ENCODE results near the gene ZBTB17. TPM values are rescaled to one million over a fixed set of nuclear protein-coding genes. Genes with fewer than 3 reads are reported as not detected.

The ZBTB17 gene
- total and polyA plus RNA-seq, 10 of the 15 experiments (the other 5 are each of a cell fraction or from before 2014, with no cell fraction given) = 0.87 to 59.4 (median 38.7) TPM

DNA sequence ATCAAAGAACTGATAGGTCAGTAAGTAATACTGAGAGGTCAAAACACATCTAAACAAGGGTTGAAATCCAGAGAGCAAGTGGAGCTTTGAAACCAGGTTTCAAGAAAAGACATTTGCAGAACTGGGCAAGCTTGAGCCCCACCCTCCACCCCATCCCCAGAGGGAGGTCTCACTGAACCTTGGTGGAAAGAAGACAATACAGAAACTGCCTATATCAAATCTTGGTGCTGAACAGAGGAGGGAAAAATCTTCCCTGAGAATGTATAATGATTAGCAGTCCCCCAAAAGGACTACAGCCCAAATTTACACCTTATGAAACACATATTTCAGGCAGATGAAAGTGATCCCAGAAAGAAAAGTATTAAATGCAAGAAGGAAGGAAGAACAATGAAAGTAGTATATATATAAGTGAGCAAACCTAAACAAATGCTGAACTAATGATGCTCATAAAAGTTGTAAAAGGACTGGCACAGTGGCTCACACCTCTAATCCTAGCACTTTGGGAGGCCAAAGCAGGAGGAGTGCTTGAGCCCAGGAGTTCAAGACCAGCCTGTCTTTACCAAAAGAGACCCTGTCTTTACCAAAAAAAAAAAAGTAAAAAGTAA, 12.4 kb downstream of the ZBTB17 start (continued):
- TF ChIP-seq, protein P1, sequence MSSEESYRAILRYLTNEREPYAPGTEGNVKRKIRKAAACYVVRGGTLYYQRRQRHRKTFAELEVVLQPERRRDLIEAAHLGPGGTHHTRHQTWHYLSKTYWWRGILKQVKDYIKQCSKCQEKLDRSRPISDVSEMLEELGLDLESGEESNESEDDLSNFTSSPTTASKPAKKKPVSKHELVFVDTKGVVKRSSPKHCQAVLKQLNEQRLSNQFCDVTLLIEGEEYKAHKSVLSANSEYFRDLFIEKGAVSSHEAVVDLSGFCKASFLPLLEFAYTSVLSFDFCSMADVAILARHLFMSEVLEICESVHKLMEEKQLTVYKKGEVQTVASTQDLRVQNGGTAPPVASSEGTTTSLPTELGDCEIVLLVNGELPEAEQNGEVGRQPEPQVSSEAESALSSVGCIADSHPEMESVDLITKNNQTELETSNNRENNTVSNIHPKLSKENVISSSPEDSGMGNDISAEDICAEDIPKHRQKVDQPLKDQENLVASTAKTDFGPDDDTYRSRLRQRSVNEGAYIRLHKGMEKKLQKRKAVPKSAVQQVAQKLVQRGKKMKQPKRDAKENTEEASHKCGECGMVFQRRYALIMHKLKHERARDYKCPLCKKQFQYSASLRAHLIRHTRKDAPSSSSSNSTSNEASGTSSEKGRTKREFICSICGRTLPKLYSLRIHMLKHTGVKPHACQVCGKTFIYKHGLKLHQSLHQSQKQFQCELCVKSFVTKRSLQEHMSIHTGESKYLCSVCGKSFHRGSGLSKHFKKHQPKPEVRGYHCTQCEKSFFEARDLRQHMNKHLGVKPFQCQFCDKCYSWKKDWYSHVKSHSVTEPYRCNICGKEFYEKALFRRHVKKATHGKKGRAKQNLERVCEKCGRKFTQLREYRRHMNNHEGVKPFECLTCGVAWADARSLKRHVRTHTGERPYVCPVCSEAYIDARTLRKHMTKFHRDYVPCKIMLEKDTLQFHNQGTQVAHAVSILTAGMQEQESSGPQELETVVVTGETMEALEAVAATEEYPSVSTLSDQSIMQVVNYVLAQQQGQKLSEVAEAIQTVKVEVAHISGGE (CRISPR knock-in tag; IDR thresholded peaks at IDR 0.05) = no peak
- TF ChIP-seq, protein P2, sequence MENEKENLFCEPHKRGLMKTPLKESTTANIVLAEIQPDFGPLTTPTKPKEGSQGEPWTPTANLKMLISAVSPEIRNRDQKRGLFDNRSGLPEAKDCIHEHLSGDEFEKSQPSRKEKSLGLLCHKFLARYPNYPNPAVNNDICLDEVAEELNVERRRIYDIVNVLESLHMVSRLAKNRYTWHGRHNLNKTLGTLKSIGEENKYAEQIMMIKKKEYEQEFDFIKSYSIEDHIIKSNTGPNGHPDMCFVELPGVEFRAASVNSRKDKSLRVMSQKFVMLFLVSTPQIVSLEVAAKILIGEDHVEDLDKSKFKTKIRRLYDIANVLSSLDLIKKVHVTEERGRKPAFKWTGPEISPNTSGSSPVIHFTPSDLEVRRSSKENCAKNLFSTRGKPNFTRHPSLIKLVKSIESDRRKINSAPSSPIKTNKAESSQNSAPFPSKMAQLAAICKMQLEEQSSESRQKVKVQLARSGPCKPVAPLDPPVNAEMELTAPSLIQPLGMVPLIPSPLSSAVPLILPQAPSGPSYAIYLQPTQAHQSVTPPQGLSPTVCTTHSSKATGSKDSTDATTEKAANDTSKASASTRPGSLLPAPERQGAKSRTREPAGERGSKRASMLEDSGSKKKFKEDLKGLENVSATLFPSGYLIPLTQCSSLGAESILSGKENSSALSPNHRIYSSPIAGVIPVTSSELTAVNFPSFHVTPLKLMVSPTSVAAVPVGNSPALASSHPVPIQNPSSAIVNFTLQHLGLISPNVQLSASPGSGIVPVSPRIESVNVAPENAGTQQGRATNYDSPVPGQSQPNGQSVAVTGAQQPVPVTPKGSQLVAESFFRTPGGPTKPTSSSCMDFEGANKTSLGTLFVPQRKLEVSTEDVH (IDR thresholded peaks at IDR 0.05; ENCODE audit: low read depth, partially characterized antibody) = no peak
- TF ChIP-seq SMAD5 (IDR thresholded peaks at IDR 0.05; ENCODE audit: low read depth) = no peak
- TF ChIP-seq YBX1 (IDR thresholded peaks at IDR 0.05) = 0 out of 2 replicates have a peak, but pooled peaks have one; percentile 24
- TF ChIP-seq, protein P3, sequence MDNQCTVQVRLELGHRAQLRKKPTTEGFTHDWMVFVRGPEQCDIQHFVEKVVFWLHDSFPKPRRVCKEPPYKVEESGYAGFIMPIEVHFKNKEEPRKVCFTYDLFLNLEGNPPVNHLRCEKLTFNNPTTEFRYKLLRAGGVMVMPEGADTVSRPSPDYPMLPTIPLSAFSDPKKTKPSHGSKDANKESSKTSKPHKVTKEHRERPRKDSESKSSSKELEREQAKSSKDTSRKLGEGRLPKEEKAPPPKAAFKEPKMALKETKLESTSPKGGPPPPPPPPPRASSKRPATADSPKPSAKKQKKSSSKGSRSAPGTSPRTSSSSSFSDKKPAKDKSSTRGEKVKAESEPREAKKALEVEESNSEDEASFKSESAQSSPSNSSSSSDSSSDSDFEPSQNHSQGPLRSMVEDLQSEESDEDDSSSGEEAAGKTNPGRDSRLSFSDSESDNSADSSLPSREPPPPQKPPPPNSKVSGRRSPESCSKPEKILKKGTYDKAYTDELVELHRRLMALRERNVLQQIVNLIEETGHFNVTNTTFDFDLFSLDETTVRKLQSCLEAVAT (IDR thresholded peaks at IDR 0.05) = no peak
- no peak for TF ChIP-seq MEF2A (IDR thresholded peaks at IDR 0.05; ENCODE audit: insufficient read depth, low read depth, low read length)
- no peak for TF ChIP-seq FOXK2 (IDR thresholded peaks at IDR 0.05)
- 0 out of 2 replicates have a peak, but pooled peaks have one; percentile 51 for TF ChIP-seq ZNF24 (IDR thresholded peaks at IDR 0.05)
